SJSA1 (cell line): ENCODE results near the gene RBCK1. TPM values are rescaled to one million over a fixed set of nuclear protein-coding genes. Genes with fewer than 3 reads are reported as not detected.

Experiments
- DNase-seq, 2 experiments: peaks; one replicate each; pipeline ENCODE4 v3.0.0-alpha.2; 2015 to 2020; ENCODE audit warnings: low spot score in 2 of 2, low read depth in 1 of 2
- H3K27ac ChIP-seq: fragments of 250-450 bp; sonication (Bioruptor Pico); 2 replicates; pipeline ENCODE4 v1.5.1; 2020; ENCODE audit warnings: mild to moderate bottlenecking, moderate library complexity
- H3K27me3 ChIP-seq: fragments of 250-450 bp; sonication (Bioruptor Pico); replicated peaks from 2 replicates; pipeline ENCODE4 v1.5.1; 2020; ENCODE audit warnings: mild to moderate bottlenecking, moderate library complexity
- H3K36me3 ChIP-seq: fragments of 250-450 bp; sonication (Bioruptor Pico); 2 replicates; pipeline ENCODE4 v1.5.1; 2020; ENCODE audit warnings: mild to moderate bottlenecking
- H3K4me1 ChIP-seq: fragments of 250-450 bp; sonication (Bioruptor Pico); replicated peaks from 2 replicates; pipeline ENCODE4 v1.6.1; 2021; ENCODE audit warnings: mild to moderate bottlenecking
- H3K4me3 ChIP-seq: fragments of 250-450 bp; sonication (Bioruptor Pico); 2 replicates; pipeline ENCODE4 v1.5.1; 2020; ENCODE audit warnings: mild to moderate bottlenecking
- H3K9me3 ChIP-seq: fragments of 250-450 bp; sonication (Bioruptor Pico); replicated peaks from 2 replicates; pipeline ENCODE4 v1.5.1; 2020; ENCODE audit warnings: mild to moderate bottlenecking
- total RNA-seq: library from RNA; depleted of rRNA; stranded (reverse); fragments of >200 nt; shearing (Covaris generic); gene quantifications from 2 replicates; pipeline ENCODE4 v1.2.3, GENCODE V29; 2014

Gene RBCK1
- total RNA-seq, 1 experiment from 2014 or later = 78.4 TPM

DNA sequence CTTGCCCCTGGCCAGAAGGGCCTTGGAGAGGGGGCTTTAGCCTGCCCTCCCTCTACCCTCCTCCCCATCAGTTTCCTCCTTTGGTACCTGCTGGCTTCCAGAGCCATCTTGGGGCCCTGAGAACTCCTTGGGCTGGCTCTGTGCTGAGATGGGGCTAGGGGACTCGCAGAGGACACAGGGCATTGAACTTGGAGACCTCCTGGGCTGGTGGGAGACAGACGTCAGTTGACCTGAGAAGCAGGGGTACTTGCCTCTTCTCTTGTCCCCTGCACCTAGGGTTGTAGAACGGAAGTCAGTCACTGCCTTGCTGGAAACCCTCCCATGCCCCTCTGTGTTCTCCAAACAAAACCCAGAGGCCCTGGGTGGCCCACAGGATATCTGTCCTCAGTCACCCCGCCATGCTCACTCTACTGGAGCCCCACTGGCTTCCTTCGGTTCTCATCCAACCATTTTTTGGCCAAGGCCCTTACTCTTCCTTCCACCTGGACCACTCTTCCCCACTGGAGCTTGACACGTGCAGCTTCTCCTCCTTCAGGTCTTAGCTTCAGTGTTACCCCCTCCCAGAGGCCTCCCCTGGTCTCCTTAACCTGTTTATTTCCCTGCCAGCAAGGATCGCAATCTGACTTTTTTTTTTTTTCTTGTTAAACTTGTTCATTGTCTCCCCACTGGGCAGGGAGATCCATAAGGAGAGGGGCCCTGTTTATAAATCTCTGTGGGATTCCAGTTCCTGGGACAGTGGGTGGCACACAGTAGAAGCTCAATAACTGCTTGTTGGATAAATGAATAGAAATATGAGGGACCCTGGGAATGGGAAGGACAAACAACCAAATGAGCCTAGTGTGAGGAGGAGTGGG, 971 bp downstream of the RBCK1 start:
- DNase-seq = peak in 1 of 2 experiments; percentile 46
- peaks cover 14% of the 10 kb centered on the region for H3K4me1 ChIP-seq

GRCh38 chr20:409697-410559, 1.8 kb downstream of the RBCK1 start:
- H3K9me3 ChIP-seq = no peaks in the 10 kb centered on the region
- no peak overlapping the region for H3K27ac ChIP-seq
- DNase-seq = no peak
- peak overlapping the region; percentile 91; the same call in 1 of the 2 replicates for H3K4me3 ChIP-seq
- H3K27me3 ChIP-seq = no peaks in the 10 kb centered on the region
- H3K4me1 ChIP-seq = peaks cover 14% of the 10 kb centered on the region
- H3K36me3 ChIP-seq = peaks cover 45% of the 10 kb centered on the region

More for the DNA sequence above, 971 bp downstream of the RBCK1 start:
- Histone ChIP-seq H3K27ac (peak overlapping the region; percentile 98), H3K9me3 (no peaks in the 10 kb centered on the region), H3K36me3 (peaks cover 45% of the 10 kb centered on the region), H3K27me3 (no peaks in the 10 kb centered on the region), H3K4me3 (peak overlapping the region; percentile 91)

- Histone ChIP-seq H3K9me3 (no peaks in the 10 kb centered on the region), H3K4me1 (peaks cover 11% of the 10 kb centered on the region), H3K36me3 (peaks cover 50% of the 10 kb centered on the region)
Measured at GRCh38 chr20:412081-412480, 4.0 kb downstream of the RBCK1 start.

GRCh38 chr20:414161-414560, 6.1 kb downstream of the RBCK1 start:
- Histone ChIP-seq H3K4me3 (no peak overlapping the region), H3K4me1 (peaks cover 7% of the 10 kb centered on the region), H3K36me3 (peaks cover 47% of the 10 kb centered on the region), H3K27me3 (no peaks in the 10 kb centered on the region), H3K9me3 (no peaks in the 10 kb centered on the region), H3K27ac (no peak overlapping the region)
- DNase-seq = no peak

More at GRCh38 chr20:412081-412480, 4.0 kb downstream of the RBCK1 start:
- Histone ChIP-seq H3K27me3 (no peaks in the 10 kb centered on the region), H3K4me3 (no peak overlapping the region), H3K27ac (no peak overlapping the region)
- no peak for DNase-seq

GRCh38 chr20:415820-416322, 7.8 kb downstream of the RBCK1 start:
- Histone ChIP-seq H3K27ac (no peak overlapping the region), H3K4me1 (no peaks in the 10 kb centered on the region)
- DNase-seq = no peak

GRCh38 chr20:416950-417800, 9.1 kb downstream of the RBCK1 start:
- no peaks in the 10 kb centered on the region for H3K27me3 ChIP-seq
- no peak overlapping the region for H3K4me3 ChIP-seq
- peaks cover 47% of the 10 kb centered on the region for H3K36me3 ChIP-seq
- no peaks in the 10 kb centered on the region for H3K9me3 ChIP-seq
- no peak for DNase-seq
- H3K4me1 ChIP-seq = no peaks in the 10 kb centered on the region
- no peak overlapping the region for H3K27ac ChIP-seq

More at GRCh38 chr20:415820-416322, 7.8 kb downstream of the RBCK1 start:
- Histone ChIP-seq H3K4me3 (no peak overlapping the region), H3K27me3 (no peaks in the 10 kb centered on the region), H3K9me3 (no peaks in the 10 kb centered on the region), H3K36me3 (peaks cover 46% of the 10 kb centered on the region)

DNA sequence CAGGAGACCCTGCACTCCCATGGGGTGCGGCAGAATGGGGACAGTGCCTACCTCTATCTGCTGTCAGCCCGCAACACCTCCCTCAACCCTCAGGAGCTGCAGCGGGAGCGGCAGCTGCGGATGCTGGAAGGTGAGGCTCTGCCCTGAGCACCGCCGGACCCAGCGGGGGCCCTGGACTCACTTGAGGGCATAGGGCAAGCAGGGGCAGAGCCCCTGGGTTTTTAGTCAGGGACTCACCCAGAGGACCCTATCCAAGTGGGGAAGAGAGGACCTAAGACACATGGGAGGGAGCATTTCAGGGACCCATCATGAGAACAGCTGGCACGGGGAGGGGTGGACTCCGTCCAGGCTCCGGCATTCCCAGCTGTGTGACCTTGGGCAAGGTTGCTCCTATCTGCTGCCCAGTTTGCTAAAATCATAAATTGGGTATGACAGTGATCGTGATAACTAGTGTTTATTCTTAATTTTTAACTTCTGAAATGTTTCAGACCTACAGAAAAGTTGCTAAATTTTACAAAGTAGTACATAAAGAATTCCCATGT, 9.8 kb downstream of the RBCK1 start:
- H3K27ac ChIP-seq = no peak overlapping the region
- H3K9me3 ChIP-seq = no peaks in the 10 kb centered on the region
- H3K4me3 ChIP-seq = no peak overlapping the region
- DNase-seq = no peak
- no peaks in the 10 kb centered on the region for H3K27me3 ChIP-seq
- peaks cover 48% of the 10 kb centered on the region for H3K36me3 ChIP-seq
- no peaks in the 10 kb centered on the region for H3K4me1 ChIP-seq

GRCh38 chr20:418858-419365, 10.8 kb downstream of the RBCK1 start:
- H3K36me3 ChIP-seq = peaks cover 51% of the 10 kb centered on the region
- H3K9me3 ChIP-seq = no peaks in the 10 kb centered on the region
- no peaks in the 10 kb centered on the region for H3K27me3 ChIP-seq
- H3K4me1 ChIP-seq = no peaks in the 10 kb centered on the region
- H3K4me3 ChIP-seq = no peak overlapping the region
- no peak overlapping the region for H3K27ac ChIP-seq
- DNase-seq = no peak

GRCh38 chr20:419556-420165, 11.6 kb downstream of the RBCK1 start:
- Histone ChIP-seq H3K27ac (no peak overlapping the region), H3K36me3 (peaks cover 54% of the 10 kb centered on the region), H3K4me3 (no peak overlapping the region), H3K9me3 (no peaks in the 10 kb centered on the region), H3K4me1 (no peaks in the 10 kb centered on the region), H3K27me3 (no peaks in the 10 kb centered on the region)
- DNase-seq = no peak

- Histone ChIP-seq H3K9me3 (no peaks in the 10 kb centered on the region), H3K36me3 (peaks cover 54% of the 10 kb centered on the region), H3K27me3 (no peaks in the 10 kb centered on the region), H3K4me3 (no peak overlapping the region), H3K27ac (no peak overlapping the region), H3K4me1 (no peaks in the 10 kb centered on the region)
- no peak for DNase-seq
Measured at GRCh38 chr20:420166-420620, 12.1 kb downstream of the RBCK1 start.

- Histone ChIP-seq H3K4me3 (no peak overlapping the region), H3K27ac (no peak overlapping the region), H3K36me3 (peaks cover 57% of the 10 kb centered on the region), H3K9me3 (no peaks in the 10 kb centered on the region), H3K27me3 (no peaks in the 10 kb centered on the region), H3K4me1 (no peaks in the 10 kb centered on the region)
- DNase-seq = no peak
Measured at GRCh38 chr20:420721-421574, 12.8 kb downstream of the RBCK1 start.
